ENCODE data around the gene POT1.

POT1 gene

DNA sequence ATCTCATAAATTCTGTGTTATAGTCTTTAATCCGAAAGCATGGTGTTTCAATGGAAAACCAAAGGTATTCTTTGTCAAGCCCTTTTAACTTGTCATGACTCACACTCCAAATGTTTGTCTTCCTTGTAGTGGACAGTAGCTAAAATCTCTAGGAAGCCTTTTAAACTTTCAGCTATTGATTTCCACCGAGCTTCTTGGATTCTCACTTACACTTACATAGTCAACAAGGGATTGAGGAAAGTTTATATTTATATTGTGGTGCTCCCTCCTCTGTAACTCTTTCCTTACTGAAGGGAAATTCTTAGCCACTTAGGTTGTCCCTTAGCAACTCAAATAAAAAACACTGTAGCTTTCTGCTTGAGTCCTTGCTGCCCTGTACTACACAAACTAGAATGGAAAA is 132.9 kb downstream of the POT1 start:
- no peak for DNase-seq (ENCODE audit: extremely low spot score)
- ChIA-PET CTCF (no interaction called here), POLR2A (no interaction called here)
- TF ChIP-seq HDGF (IDR thresholded peaks at IDR 0.05; ENCODE audit: borderline replicate concordance) (no peak), CTBP1 (IDR thresholded peaks at IDR 0.05; ENCODE audit: borderline replicate concordance) (no peak), SUZ12 (IDR thresholded peaks at IDR 0.05) (no peak), BHLHE40 (IDR thresholded peaks at IDR 0.05; ENCODE audit: borderline replicate concordance) (no peak), TARDBP (IDR thresholded peaks at IDR 0.05) (no peak), NFRKB (IDR thresholded peaks at IDR 0.05) (no peak), SP1 (IDR thresholded peaks at IDR 0.05) (no peak), FOXA1 (IDR thresholded peaks at IDR 0.05) (no peak), FOXM1 (IDR thresholded peaks at IDR 0.05; ENCODE audit: borderline replicate concordance) (no peak), ZNF384 (IDR thresholded peaks at IDR 0.05) (no peak), ARNT (IDR thresholded peaks at IDR 0.05) (no peak), FOXK2 (IDR thresholded peaks at IDR 0.05) (no peak), L3MBTL2 (conservative IDR thresholded peaks at IDR 0.05) (no peak), LEF1 (IDR thresholded peaks at IDR 0.05; ENCODE audit: borderline replicate concordance) (no peak), ELF4 (IDR thresholded peaks at IDR 0.05) (no peak)
- TF ChIP-seq, protein P1, sequence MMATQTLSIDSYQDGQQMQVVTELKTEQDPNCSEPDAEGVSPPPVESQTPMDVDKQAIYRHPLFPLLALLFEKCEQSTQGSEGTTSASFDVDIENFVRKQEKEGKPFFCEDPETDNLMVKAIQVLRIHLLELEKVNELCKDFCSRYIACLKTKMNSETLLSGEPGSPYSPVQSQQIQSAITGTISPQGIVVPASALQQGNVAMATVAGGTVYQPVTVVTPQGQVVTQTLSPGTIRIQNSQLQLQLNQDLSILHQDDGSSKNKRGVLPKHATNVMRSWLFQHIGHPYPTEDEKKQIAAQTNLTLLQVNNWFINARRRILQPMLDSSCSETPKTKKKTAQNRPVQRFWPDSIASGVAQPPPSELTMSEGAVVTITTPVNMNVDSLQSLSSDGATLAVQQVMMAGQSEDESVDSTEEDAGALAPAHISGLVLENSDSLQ (IDR thresholded peaks at IDR 0.05), result no peak

DNA sequence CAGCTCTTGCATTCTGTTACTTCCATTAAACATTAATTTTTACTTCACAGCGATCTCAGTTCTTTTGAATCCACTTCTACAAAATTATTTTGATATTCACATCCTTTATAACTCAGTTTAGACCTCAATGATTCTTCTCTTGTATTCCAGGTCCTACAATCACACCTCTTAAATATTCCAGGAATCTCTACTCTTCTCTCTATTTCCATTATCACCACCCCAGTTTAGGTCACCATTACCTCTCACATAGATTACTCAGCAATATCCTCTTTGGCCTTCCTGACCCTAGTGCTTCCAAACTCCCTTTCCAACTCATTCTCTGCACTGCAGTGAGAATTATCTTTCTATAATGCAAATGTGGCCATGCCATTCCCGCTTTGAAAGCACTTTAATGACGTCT is 136.9 kb downstream of the POT1 start:
- DNase-seq (ENCODE audit: extremely low spot score), result no peak
- CTCF ChIA-PET, result no interaction called here
- TF ChIP-seq TARDBP (IDR thresholded peaks at IDR 0.05), result no peak
- TF ChIP-seq HDGF (IDR thresholded peaks at IDR 0.05; ENCODE audit: borderline replicate concordance), result no peak
- TF ChIP-seq NFRKB (IDR thresholded peaks at IDR 0.05), result no peak
- no peak for TF ChIP-seq L3MBTL2 (conservative IDR thresholded peaks at IDR 0.05)
- no peak for TF ChIP-seq SP1 (IDR thresholded peaks at IDR 0.05)
- TF ChIP-seq FOXM1 (IDR thresholded peaks at IDR 0.05; ENCODE audit: borderline replicate concordance), result no peak
- TF ChIP-seq FOXA1 (IDR thresholded peaks at IDR 0.05), result no peak
- TF ChIP-seq FOXK2 (IDR thresholded peaks at IDR 0.05), result no peak
- TF ChIP-seq LEF1 (IDR thresholded peaks at IDR 0.05; ENCODE audit: borderline replicate concordance), result no peak
- no peak for TF ChIP-seq BHLHE40 (IDR thresholded peaks at IDR 0.05; ENCODE audit: borderline replicate concordance)
- TF ChIP-seq ZNF384 (IDR thresholded peaks at IDR 0.05), result no peak
- POLR2A ChIA-PET, result no interaction called here

DNA sequence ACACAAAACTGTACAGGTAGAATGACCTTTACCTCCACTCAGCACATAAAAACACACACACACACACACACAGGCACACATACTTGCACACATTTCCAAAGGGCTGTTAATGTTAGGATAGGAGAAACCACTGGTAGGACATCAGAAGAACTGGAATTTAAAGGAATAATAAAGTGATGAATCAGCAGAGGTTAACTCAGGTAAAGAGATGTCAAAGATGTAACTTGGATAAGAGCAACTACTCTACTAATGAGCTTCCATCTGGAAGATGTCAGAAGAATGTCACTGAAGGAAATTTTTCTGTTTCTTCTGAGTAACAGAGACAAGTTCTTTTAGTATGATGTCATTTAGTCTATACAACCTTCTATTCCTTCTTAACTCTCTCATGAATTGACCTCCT is 137.6 kb downstream of the POT1 start:
- ChIA-PET POLR2A (no interaction called here), CTCF (no interaction called here)
- TF ChIP-seq NFRKB (IDR thresholded peaks at IDR 0.05), result no peak
- DNase-seq (ENCODE audit: extremely low spot score), result no peak

DNA sequence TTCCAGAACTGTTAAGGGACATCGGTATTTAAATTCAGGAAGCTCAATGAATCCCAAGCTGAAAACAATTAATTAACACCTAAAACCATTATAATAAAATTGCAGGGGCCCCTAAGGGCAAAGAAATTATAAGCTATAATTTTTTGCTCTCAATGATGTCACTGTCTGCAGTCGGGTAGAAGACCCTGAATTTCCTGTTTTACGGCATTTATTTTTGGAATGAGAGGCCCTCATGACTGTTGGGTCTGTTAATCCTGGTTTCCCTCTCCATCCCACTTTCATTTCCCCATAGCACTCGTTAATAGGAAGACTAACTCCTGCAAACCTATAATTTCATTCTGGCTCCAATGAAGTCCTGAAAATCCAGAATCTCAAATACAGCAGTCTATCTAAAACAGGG is 138.2 kb downstream of the POT1 start:
- no peak for DNase-seq (ENCODE audit: extremely low spot score)
- CTCF ChIA-PET, result no interaction called here
- TF ChIP-seq NFRKB (IDR thresholded peaks at IDR 0.05), result no peak
- POLR2A ChIA-PET, result no interaction called here

DNA sequence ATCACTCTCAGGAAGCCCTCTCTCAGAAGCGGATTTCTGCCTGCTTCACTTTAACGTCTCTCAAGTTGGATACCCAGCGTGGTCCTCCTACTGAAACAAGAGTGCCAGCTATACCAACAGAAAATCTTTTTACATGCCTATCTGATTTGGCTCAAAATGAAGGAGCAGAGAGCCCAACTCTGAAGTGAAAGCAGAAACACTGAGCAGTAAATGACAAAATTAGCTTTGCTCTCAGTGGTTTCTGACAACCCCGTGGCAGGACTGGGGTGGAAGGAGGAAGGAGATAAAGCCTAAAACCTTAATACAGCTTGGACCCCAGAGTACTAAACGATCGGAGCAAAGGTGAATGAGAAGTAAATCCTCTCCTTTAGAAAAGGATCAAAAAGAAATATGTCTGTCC is 139.0 kb downstream of the POT1 start:
- DNase-seq (ENCODE audit: extremely low spot score), result no peak
- POLR2A ChIA-PET, result no interaction called here
- CTCF ChIA-PET, result no interaction called here
- no peak for TF ChIP-seq L3MBTL2 (conservative IDR thresholded peaks at IDR 0.05)
- no peak for TF ChIP-seq SUZ12 (IDR thresholded peaks at IDR 0.05)
- no peak for TF ChIP-seq BHLHE40 (IDR thresholded peaks at IDR 0.05; ENCODE audit: borderline replicate concordance)
- TF ChIP-seq TARDBP (IDR thresholded peaks at IDR 0.05), result no peak
- no peak for TF ChIP-seq FOXM1 (IDR thresholded peaks at IDR 0.05; ENCODE audit: borderline replicate concordance)
- no peak for TF ChIP-seq CTBP1 (IDR thresholded peaks at IDR 0.05; ENCODE audit: borderline replicate concordance)
- TF ChIP-seq FOXA1 (IDR thresholded peaks at IDR 0.05), result no peak
- TF ChIP-seq NFRKB (IDR thresholded peaks at IDR 0.05), result no peak
- TF ChIP-seq ZNF384 (IDR thresholded peaks at IDR 0.05), result no peak
- no peak for TF ChIP-seq HDGF (IDR thresholded peaks at IDR 0.05; ENCODE audit: borderline replicate concordance)
- TF ChIP-seq ELF4 (IDR thresholded peaks at IDR 0.05), result no peak
- TF ChIP-seq, protein P1 (IDR thresholded peaks at IDR 0.05), result no peak
- TF ChIP-seq FOXK2 (IDR thresholded peaks at IDR 0.05), result no peak
- no peak for TF ChIP-seq LEF1 (IDR thresholded peaks at IDR 0.05; ENCODE audit: borderline replicate concordance)
- TF ChIP-seq ARNT (IDR thresholded peaks at IDR 0.05), result no peak
- no peak for TF ChIP-seq SP1 (IDR thresholded peaks at IDR 0.05)

DNA sequence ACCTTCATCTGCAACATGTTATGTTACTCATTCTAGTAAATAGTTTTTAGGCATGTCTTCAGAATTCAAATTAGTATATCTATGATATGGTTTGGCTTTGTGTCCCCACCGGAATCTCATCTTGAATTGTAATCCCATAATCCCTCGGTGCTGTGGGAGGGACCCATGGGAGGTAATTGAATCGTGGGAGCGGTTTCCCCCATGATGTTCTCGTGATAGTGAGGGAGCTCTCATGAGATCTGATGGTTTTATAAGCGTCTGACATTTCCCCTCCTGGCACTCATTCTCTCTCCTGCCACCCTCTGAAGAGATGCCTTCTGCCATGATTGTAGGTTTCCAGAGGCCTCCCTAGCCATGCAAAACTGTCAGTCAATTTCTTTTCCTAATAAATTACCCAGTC is 143.6 kb downstream of the POT1 start:
- DNase-seq (ENCODE audit: extremely low spot score), result no peak
- CTCF ChIA-PET, result no interaction called here
- POLR2A ChIA-PET, result no interaction called here
- TF ChIP-seq SUZ12 (IDR thresholded peaks at IDR 0.05), result no peak
- no peak for TF ChIP-seq CTBP1 (IDR thresholded peaks at IDR 0.05; ENCODE audit: borderline replicate concordance)
- TF ChIP-seq ZNF384 (IDR thresholded peaks at IDR 0.05), result no peak
- no peak for TF ChIP-seq NFRKB (IDR thresholded peaks at IDR 0.05)
- TF ChIP-seq FOXK2 (IDR thresholded peaks at IDR 0.05), result no peak
- no peak for TF ChIP-seq TARDBP (IDR thresholded peaks at IDR 0.05)
- TF ChIP-seq LEF1 (IDR thresholded peaks at IDR 0.05; ENCODE audit: borderline replicate concordance), result no peak
- TF ChIP-seq FOXA1 (IDR thresholded peaks at IDR 0.05), result no peak
- no peak for TF ChIP-seq ELF4 (IDR thresholded peaks at IDR 0.05)
- TF ChIP-seq BHLHE40 (IDR thresholded peaks at IDR 0.05; ENCODE audit: borderline replicate concordance), result no peak
- TF ChIP-seq, protein P1 (IDR thresholded peaks at IDR 0.05), result no peak
- no peak for TF ChIP-seq FOXM1 (IDR thresholded peaks at IDR 0.05; ENCODE audit: borderline replicate concordance)
- no peak for TF ChIP-seq ARNT (IDR thresholded peaks at IDR 0.05)
- TF ChIP-seq L3MBTL2 (conservative IDR thresholded peaks at IDR 0.05), result no peak

Measured in HEK293T (cell line).